Right cardiac atrium (tissue), 5 donors: ENCODE data around the gene MYO16. TPM values are rescaled to one million over a fixed set of nuclear protein-coding genes. Genes with fewer than 3 reads are reported as not detected.
"Not testable (repeated sequence)": the region's sequence is repeated elsewhere in the genome, so short reads cannot be mapped to it uniquely, and the experiment has no call there.

Experiments
- ATAC-seq, 2 donors: fragments of 200-7000 bp; cut with Tn5 transposase; one replicate each; pipeline versions ENCODE4 v1.8.0 to v1.9.1; 2020; ENCODE audit warnings: moderate library complexity in 2 of 2, mild to moderate bottlenecking in 1 of 2
- DNase-seq, 3 donors: peaks; one replicate each; pipeline ENCODE4 v3.0.0-alpha.2; 2020
- H3K27ac ChIP-seq: one replicate; pipeline ENCODE4 v1.5.1; 2013; ENCODE audit warnings: mild to moderate bottlenecking, low read length, control low read depth, moderate library complexity
- H3K27me3 ChIP-seq: one replicate; pipeline ENCODE4 v1.6.1; 2013; ENCODE audit not compliant: control insufficient read depth, insufficient read depth
- H3K4me1 ChIP-seq: one replicate; pipeline ENCODE4 v1.6.1; 2013; ENCODE audit warnings: low read length; ENCODE audit not compliant: control insufficient read depth, insufficient read depth
- H3K4me3 ChIP-seq: one replicate; pipeline ENCODE4 v1.5.1; 2013; ENCODE audit warnings: low read length, control low read depth
- H3K9me3 ChIP-seq: one replicate; pipeline ENCODE4 v1.6.1; 2013; ENCODE audit warnings: low read length; ENCODE audit not compliant: control insufficient read depth
- WGBS: extraction: QIAGEN DNeasy Blood & Tissue Kit; methylation state at CpG from one replicate; pipeline ENCODE4 v1.1.7; 2013; 5-methylcytosine and 5-hydroxymethylcytosine counted together
- intact Hi-C, 4 donors: fragments of 100-400 bp; cut with DNase I; formaldehyde crosslinking; loops; one replicate each; pipeline versions ENCODE4 v1.11.0 to v1.14.0; 2022 to 2023
- polyA plus RNA-seq: library from polyadenylated mRNA; stranded (reverse); fragments of 200-250 nt; gene quantifications from one replicate; pipeline ENCODE4 v1.2.3, GENCODE V29; 2013
- total RNA-seq, 4 donors: library from RNA; stranded (reverse); fragmentation: NEBNext Ultra II Directional; extraction: Animal tissue kit (Norgen Biotek cat#: 25700); gene quantifications; one replicate each; pipeline ENCODE4 v1.2.1, GENCODE V29; 2021
- donor health status: healthy with polysubstance abuse.
- donor health status: DM: no; HTN: yes; CAD: no.
- donor health status: DM: no; HTN: no; CAD: no.
- donor health status: DM: no; HTN: yes; CAD: no; lungs with severe emphysema.
- donor health status: DM: yes; HTN: yes; CAD: no.

Gene MYO16
- total and polyA plus RNA-seq, 5 donors, result 0.82 to 5.9 (median 1.6) TPM

DNA sequence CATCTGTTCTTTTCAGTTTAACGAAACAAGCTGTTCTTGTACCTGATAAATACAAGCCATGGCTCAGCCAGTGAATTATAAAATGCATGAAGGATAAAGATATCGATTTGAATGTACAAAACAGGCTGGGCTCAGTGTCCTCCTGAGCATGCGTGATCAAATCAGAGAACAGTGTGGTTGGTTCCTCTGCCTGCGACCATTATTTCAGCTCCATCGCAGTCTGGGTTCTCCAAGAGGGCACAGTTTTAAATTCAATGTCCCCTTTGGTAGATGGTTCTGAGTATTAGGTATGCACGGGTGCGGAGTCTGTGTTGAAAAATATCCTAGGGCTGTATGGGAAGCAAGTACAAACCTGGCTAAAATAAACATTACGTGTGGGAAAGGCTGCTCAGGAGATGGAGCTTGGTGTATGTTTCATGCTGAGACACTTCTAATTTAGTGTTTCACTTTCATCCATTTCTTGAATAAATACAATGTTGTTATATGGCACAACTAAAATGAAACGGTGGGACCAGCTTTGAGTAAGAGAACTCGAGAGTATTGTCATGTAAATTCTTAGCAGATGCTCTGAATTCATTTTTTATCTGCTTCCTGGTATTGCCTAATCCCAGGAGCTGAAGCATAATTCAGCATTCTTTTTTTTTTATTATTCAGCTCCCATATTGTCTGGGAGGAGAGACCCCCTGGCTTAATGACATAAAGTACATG, 458.7 kb downstream of the MYO16 start:
- Histone ChIP-seq H3K27ac (no peak overlapping the region), H3K9me3 (no peaks in the 10 kb centered on the region), H3K27me3 (no peaks in the 10 kb centered on the region), H3K4me3 (no peak overlapping the region), H3K4me1 (no peaks in the 10 kb centered on the region)
- DNase-seq (no peak), ATAC-seq (no peak)
- intact Hi-C loops, result no loop called here
- WGBS, result 81% methylated on average over 10 of the region's 10 CpGs

GRCh38 chr13:109088624-109088917, 459.2 kb downstream of the MYO16 start:
- Histone ChIP-seq H3K4me3 (no peak overlapping the region), H3K4me1 (no peaks in the 10 kb centered on the region), H3K27ac (no peak overlapping the region), H3K9me3 (no peaks in the 10 kb centered on the region), H3K27me3 (no peaks in the 10 kb centered on the region)
- DNase-seq (no peak), ATAC-seq (no peak)
- intact Hi-C loops, result no loop called here
- WGBS, result 88% methylated on average over 22 of the region's 22 CpGs

- no peaks in the 10 kb centered on the region for H3K9me3 ChIP-seq
- intact Hi-C loops, result no loop called here
- WGBS, result 75% methylated on average over 5 of the region's 5 CpGs
- no peaks in the 10 kb centered on the region for H3K4me1 ChIP-seq
- H3K27ac ChIP-seq, result no peak overlapping the region
- DNase-seq (no peak), ATAC-seq (no peak)
- H3K4me3 ChIP-seq, result no peak overlapping the region
- no peaks in the 10 kb centered on the region for H3K27me3 ChIP-seq
Measured at GRCh38 chr13:109090796-109091195, 461.4 kb downstream of the MYO16 start.

GRCh38 chr13:109091249-109091648, 461.8 kb downstream of the MYO16 start:
- H3K27ac ChIP-seq, result no peak overlapping the region
- ATAC-seq, result no peak
- H3K4me1 ChIP-seq, result no peaks in the 10 kb centered on the region
- intact Hi-C loops, result no loop called here
- WGBS, result 84% methylated on average over 7 of the region's 7 CpGs
- H3K4me3 ChIP-seq, result no peak overlapping the region
- no peaks in the 10 kb centered on the region for H3K27me3 ChIP-seq
- H3K9me3 ChIP-seq, result no peaks in the 10 kb centered on the region
- no peak for DNase-seq

DNA sequence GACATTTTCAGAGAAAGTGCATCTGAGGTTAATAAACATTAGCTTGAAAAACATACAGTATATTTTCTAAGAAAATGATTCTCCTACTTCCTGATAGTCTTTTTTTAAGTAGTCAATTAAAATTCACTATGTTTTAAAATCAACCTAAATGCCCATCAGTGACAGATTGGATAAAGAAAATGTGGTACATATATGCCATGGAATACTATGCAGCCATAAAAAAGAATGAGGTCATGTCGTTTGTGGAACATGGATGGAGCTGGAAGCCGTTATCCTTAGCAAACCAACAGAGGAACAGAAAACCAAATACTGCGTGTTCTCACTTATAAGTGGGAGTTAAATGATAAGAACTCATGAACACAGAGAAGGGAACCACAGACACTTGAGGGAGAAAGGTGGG, 462.8 kb downstream of the MYO16 start:
- H3K27ac ChIP-seq, ATAC-seq, H3K4me1 ChIP-seq, intact Hi-C loops, H3K27me3 ChIP-seq, DNase-seq, H3K4me3 ChIP-seq, H3K9me3 ChIP-seq: not testable (repeated sequence)
- WGBS, result 85% methylated on average over 3 of the region's 3 CpGs

DNA sequence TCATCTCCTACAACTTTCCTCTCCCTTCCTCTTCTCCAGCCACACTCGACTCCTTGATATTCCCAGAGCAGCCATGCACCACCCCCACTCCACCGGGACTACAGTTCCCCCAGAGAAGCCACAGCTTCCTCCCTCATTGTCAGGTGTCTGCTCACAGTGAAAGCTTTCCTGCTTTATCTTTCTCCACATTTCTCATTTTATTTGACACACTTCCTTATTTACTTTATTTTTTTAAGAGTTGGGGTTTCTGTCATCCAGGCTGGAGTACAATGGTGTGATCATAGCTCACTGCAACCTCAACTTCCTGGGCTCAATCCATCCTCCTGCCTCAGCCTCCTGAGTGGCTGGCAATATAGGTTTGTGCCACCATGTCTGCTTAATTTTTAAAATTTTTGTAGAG, 464.6 kb downstream of the MYO16 start:
- no peaks in the 10 kb centered on the region for H3K27me3 ChIP-seq
- H3K4me1 ChIP-seq, result no peaks in the 10 kb centered on the region
- 50% methylated on average over 2 of the region's 2 CpGs for WGBS
- DNase-seq (no peak), ATAC-seq (no peak)
- H3K4me3 ChIP-seq, result no peak overlapping the region
- no peak overlapping the region for H3K27ac ChIP-seq
- intact Hi-C loops, result no loop called here
- no peaks in the 10 kb centered on the region for H3K9me3 ChIP-seq

DNA sequence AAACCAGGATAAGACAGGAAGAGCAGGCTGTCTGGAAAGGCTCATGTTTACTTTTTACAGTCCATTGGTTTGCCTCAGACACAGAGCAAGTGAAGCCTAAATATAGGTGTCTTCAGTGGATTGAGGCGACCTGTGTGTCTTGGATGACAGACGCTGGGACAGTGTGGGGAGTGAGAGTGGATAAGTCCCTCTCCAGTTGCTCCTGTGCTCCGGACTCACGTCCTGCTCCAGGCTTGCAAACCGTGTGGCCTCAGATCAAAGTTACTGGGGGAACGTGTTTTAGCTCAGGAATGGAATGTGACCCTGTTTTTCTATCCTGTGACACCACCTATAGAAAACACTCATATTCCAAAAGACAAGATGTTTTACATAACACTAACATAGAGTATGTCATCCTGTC, 465.7 kb downstream of the MYO16 start:
- no peak overlapping the region for H3K4me3 ChIP-seq
- DNase-seq (no peak), ATAC-seq (no peak)
- H3K27ac ChIP-seq, result no peak overlapping the region
- WGBS, result 51% methylated on average over 6 of the region's 6 CpGs
- H3K4me1 ChIP-seq, result no peaks in the 10 kb centered on the region
- intact Hi-C loops, result no loop called here
- H3K27me3 ChIP-seq, result no peaks in the 10 kb centered on the region
- no peaks in the 10 kb centered on the region for H3K9me3 ChIP-seq

DNA sequence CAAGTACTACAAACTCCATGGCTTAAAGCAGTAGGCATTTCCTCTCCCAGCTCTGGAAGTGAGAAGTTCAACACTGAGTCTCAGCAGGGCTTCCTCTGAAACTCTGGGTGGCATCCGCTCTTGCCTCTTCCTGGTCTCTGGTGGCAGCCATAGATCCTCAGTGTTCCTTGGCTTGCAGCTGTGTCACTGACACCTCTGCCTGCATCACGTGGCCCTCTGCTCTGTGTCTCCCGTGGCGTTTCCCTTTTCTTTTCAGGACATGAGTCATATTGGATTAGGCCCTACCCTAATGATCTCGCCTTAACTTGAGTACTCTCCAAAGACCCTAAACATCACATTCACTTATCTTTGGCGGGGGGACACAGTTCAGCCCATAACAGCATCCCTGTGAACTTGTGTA, 466.7 kb downstream of the MYO16 start:
- no peak for DNase-seq
- Histone ChIP-seq H3K4me1 (no peaks in the 10 kb centered on the region), H3K4me3 (no peak overlapping the region), H3K9me3 (no peaks in the 10 kb centered on the region), H3K27ac (no peak overlapping the region), H3K27me3 (no peaks in the 10 kb centered on the region)
- ATAC-seq, result no peak
- intact Hi-C loops, result no loop called here
- 42% methylated on average over 6 of the region's 6 CpGs for WGBS

GRCh38 chr13:109100705-109101304, 471.4 kb downstream of the MYO16 start:
- H3K9me3 ChIP-seq, result no peaks in the 10 kb centered on the region
- no peak overlapping the region for H3K27ac ChIP-seq
- DNase-seq (no peak), ATAC-seq (no peak)
- intact Hi-C loops, result no loop called here
- no peaks in the 10 kb centered on the region for H3K4me1 ChIP-seq
- 80% methylated on average over 8 of the region's 8 CpGs for WGBS
- H3K4me3 ChIP-seq, result no peak overlapping the region
- H3K27me3 ChIP-seq, result no peaks in the 10 kb centered on the region

DNA sequence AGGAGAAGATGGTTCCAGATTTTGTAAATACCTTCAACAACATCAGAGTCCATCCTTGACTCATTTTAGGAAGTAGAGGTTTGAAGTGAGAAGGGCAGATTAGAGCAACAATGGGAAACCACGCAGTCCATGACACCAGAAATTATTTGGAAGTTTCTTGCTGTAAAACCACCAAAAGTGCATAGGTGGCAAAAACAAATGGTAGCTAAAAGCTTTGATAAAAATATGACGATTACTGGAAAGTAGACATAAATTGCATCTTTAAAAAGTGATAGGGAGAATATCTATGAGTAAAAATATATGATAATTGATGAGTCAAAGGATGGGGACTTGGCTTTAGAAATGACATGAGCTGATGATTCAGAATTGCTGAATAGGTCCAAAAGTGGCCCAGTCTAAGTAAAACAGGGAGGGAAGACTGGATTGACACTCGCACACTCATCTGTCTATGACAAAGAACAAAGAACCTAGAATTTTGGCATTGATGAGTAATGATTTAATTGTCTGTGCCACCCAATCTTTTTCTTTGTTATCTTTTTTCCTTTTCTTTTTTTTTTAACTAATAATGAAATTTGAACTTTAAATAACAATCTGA, 472.2 kb downstream of the MYO16 start:
- Histone ChIP-seq H3K27me3 (no peaks in the 10 kb centered on the region), H3K4me1 (no peaks in the 10 kb centered on the region), H3K9me3 (no peaks in the 10 kb centered on the region), H3K27ac (no peak overlapping the region), H3K4me3 (no peak overlapping the region)
- DNase-seq (no peak), ATAC-seq (no peak)
- intact Hi-C loops, result no loop called here
- 86% methylated on average over 3 of the region's 3 CpGs for WGBS

DNA sequence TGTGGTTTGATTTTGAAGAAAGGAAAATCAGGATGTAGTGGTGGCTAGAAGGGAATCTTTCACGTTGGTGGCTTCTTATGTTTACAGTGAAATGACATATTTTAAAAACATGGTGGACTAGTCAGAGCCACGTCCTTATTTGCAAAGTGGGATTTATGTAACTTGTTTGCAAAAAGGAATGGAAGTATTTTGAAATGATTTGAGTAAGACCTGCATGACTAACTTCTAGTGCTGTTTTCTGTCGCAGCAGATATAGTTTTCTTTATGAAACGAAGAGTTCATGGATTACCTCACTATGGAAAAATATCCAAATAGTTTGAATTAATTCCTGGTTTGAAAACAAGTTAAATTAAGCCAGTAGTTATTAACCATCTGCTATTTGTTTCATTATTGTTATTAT, 476.5 kb downstream of the MYO16 start:
- ATAC-seq (no peak), DNase-seq (no peak)
- WGBS, result 73% methylated on average over 4 of the region's 4 CpGs
- Histone ChIP-seq H3K4me3 (no peak overlapping the region), H3K9me3 (no peaks in the 10 kb centered on the region), H3K27ac (no peak overlapping the region), H3K4me1 (no peaks in the 10 kb centered on the region), H3K27me3 (no peaks in the 10 kb centered on the region)
- intact Hi-C loops, result no loop called here
